HG03103 (cell line): Measurements from ENCODE around the gene SMPDL3A.

Source experiments
- ATAC-seq: cut with Tn5 transposase; IDR thresholded peaks from one replicate; pipeline ENCODE4 v1.9.1; 2021; ENCODE audit warnings: low read depth; ENCODE audit not compliant: unreplicated experiment

SMPDL3A gene

DNA sequence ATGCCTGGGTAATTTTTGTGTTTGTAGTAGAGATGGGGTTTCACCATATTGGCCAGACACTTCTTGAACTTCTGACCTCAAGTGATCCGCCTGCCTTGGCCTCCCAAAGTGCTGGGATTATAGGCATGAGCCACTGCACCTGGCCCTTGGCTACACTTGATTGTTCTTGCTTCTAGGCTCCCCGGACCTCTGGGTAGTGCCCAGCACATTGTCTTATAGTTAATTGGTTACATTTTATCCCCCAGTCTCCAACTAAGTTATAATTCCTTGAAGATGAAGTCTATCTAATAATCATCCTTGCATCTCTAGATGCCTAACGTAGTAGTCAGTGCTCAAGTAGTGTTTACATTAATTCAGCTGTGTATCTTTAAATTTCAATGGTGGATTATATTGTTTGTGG lies 11.8 kb downstream of the SMPDL3A start:
- no peak for ATAC-seq

DNA sequence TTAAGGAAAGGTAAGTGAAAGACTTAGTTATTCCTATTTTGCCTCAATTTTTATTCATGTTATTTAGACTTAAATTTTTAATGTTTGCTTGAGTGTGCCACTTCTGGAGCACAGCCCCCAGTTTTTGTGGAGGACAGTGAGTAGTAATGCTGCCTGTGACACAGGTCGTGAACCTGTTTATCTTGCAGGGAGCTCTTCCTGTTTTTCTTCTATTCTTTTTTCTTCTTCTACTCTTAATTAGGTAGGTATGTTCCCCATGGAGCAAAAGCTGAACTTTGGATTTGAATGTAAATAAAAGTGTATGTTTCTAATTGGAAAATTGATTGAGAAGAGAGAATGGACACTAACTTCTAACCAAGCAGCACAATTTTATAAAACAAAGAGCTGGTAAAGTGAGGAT lies 12.3 kb downstream of the SMPDL3A start:
- no peak for ATAC-seq

DNA sequence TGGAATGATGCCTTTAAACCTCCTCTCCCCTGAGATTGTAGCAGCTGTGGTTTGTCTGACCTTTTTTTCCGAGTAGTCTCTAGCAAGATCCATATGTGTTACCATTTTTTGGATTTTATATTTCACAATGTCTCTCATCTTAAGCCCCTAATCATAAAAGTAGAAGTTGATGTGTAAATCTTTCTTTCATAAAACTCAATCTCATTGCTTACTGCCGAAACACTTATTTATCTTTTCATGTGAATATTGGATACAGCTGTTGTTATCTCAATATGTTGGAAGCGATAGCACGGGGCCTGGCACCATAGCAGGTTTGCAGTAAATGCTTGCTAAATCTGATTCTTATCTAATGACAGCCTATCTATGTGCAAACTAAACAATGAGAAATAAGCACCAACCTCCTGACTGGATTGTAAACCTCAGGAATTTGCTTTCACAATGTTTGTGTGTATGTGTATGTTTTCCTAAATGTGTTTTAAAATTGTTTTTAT lies 14.2 kb downstream of the SMPDL3A start:
- no peak for ATAC-seq

DNA sequence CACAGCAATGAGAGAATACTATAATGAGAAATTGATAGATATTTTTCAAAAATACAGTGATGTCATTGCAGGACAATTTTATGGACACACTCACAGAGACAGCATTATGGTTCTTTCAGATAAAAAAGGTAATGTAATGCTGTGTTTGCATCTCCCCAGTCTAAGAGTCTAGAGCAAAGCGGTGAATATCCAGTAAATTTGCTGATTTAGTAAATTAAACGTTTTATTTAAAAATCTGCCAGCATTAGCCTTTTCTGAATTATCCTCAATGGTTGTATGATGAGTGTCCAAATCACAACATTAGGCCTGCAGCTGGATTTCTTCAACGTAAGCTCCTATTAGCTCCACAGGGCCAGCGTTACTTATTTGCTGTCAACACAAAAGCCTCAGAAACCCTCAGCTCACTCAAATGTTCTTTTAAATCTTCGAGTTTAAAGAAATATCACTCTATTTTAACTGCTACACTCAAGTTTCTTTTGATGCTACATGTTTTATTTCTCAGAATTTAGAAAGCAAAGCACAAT lies 16.0 kb downstream of the SMPDL3A start:
- no peak for ATAC-seq

DNA sequence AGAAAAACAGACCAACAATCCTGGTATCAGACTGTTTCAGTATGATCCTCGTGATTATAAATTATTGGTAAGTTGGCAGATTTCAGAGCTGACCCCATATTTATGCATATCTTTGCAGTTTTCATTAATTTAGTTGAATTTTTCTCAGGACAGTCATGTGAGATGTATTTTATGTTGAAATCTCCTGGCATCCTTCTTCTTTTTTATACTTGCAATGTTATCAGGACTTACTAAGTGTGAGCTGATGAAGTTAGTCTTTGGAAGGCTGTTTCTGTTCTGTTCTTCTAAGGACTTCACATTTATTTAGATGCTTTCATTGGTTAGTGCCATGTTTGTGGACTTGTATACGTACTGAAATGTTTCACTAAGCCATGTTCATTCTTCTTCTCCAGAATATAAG lies 17.2 kb downstream of the SMPDL3A start:
- no peak for ATAC-seq

DNA sequence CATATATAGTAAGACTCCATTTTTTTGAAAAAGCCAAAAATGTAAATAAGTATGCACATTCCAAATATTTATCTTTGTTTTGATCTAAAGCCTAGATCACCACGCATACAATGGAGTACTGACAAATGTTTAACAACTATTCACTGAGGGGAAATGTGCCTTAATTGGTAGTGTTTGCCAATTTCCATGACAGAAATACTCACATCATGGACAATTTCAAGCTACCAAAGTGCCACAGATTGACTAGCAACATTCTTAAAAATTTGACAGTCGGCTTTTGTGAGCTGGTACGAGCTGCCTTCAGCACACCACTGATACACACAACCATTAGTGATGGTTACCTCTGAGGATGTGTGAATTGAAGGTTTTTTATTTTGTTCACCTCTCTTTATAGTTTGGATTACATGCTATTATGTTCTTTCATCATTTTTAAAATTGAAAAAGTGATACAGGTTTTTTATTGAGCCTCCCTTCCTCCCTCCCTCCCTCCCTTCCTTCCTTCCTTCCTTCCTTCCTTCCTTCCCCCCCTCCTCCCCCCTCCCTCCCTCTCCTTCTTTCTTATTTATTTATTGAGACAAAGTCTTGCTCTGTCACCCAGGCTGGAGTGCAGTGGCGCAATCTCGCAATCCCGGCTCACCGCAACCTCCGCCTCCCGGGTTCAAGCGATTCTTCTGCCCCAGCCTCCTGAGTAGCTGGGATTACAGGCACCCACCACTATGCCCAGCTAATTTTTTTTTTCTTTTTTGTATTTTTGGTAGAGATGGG lies 19.2 kb downstream of the SMPDL3A start:
- no peak for ATAC-seq

DNA sequence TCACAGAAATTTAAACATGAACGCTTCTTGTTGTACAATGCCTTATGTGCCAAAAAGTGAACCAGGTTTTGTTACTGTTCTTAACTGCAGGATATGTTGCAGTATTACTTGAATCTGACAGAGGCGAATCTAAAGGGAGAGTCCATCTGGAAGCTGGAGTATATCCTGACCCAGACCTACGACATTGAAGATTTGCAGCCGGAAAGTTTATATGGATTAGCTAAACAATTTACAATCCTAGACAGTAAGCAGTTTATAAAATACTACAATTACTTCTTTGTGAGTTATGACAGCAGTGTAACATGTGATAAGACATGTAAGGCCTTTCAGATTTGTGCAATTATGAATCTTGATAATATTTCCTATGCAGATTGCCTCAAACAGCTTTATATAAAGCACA lies 19.9 kb downstream of the SMPDL3A start:
- ATAC-seq = no peak

DNA sequence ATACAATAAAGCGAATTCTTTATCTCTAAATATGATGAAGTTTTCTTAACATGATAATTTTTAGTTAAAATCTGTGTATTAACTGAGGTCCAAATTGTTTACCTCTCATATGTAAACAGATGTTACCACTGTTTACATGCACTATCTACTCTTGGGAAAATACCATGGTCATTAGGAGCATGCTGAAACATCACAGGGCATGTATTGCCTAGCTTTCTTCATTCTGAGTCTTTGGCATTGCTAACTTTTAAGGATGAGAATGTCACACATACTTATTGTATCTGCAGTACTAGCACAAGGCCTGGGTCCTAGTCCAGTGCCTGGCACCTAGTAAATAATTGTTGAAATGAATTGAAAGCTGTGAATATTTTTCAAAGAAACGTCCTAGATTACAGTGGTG lies 20.6 kb downstream of the SMPDL3A start:
- ATAC-seq = no peak

DNA sequence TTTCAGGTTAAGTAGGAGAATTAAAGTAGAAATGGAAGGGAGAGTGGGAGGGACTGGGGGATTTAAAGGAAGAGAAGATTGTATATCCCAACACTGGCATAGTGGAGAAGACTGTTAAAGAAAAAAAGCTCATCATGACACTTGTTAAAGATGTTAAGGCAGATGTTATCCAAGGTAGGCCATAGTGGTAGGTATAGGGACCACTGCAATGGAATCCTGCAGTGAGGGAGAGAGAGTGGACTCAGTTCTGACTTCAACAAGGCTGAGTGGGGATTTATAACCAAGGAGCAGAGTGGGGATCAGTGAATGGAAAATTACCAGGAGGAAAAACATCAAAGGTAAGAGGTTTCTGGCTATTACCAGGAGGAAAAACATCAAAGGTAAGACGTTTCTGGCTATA lies 21.1 kb downstream of the SMPDL3A start:
- ATAC-seq = no peak

DNA sequence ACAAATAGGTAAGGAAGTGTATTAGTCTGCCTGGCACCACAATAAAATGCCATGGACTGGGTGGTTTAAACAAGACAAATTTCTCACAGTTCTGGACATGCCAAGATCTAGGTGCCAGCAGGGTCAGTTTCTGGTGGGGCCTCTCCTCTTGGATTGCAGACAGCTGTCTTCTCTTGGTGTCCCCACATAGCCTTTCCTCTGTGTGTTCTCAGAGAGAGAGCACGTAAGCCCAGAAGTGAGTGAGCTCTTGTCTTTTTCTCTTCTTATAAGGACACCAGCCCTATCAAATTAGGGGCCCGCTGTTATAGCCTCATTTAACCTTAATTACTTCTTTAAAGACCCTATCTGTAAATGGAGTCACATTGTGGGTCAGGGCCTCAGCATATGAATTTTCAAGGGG lies 28.3 kb downstream of the SMPDL3A start:
- no peak for ATAC-seq

DNA sequence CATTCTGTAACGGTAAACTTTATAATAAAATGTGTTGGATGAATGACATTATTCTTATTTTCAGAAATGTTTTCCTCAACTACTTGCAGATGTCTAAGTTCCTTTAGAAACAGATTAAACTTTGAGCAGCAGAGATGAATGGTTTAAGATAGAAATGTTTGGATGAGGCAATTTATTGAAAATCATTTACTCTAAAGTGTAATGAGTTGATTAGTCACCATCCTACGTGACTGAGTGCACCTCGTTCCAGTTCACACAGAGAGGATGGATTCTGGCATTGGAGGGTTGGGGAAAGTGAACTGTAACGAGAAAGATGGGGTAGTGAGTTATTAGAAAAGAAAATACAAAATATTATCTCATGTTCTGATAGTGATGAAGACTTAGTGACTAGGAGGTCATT lies 28.7 kb downstream of the SMPDL3A start:
- ATAC-seq = no peak

DNA sequence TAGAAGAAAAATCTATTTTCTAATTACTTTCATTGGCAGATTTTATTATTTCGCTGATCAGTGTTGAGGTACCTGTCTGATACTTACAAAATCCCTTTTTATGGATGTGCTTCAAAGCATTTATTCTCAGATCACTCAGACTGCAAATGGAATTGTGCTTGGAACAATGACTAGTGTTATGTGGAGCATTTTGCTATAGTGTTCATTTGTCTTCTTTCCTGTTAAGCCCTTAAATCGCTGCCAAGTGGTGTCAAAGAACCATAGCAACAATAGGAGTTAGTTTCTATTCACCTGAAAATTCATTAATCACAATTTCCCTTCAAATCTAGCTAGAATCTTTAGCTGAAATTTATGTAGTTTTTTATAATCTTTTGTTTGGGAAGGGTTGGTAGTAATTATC lies 29.8 kb downstream of the SMPDL3A start:
- ATAC-seq = no peak

DNA sequence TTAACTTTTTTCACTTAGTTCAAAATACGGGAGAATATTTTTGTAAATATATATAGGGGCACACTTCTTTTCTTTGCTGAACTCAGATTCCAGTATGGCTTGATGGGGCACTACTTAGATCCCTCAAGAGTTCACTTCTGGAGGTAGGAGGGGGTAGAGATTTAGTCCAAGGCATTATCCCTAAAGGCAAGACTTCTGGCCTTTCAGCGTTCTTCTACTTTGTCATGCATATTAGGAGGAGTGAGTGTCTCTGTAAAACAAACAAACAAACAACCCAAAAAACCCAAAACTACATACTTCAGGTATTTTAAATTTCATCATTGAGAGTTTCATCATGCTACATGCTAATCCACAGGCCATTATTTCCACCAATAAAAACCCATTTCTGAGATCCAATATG lies 32.0 kb downstream of the SMPDL3A start:
- no peak for ATAC-seq

DNA sequence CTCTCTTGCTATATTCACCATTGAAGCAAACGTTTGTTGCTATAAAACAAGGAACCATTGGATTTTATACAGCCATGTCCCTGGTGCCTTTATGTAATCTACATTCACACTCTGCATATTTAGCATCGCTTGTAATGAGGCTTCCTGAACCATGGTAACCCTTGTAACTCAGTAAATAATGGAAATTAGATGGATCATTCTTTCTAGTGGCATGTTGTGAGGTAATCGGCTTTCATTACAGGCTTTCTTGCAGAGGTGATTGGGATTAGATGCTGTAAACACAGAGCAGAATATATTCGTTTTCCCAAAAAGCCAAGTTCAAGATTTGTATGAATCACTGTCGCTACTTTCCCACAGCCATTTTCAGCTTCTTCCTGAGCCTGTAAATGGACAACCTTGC lies 36.1 kb downstream of the SMPDL3A start:
- ATAC-seq = no peak

DNA sequence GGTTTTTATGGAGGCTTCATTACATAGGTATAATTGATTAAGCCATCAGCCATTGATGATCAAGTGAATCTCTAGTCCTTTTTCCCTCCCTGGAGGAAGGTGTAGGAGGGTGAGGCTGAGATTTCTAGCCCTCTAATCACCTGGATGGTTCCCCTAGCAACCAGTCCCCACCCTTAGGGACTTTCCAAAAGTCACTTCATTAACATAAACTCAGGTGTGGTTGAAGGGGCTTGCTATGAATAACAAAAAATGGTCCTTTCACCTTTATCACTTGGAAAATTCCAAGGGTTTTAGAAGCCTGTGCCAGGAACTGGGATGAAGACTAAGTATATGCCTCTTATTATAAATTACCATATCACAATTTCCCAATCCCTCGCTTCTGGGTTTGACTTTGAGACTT lies 40.4 kb downstream of the SMPDL3A start:
- ATAC-seq = no peak

DNA sequence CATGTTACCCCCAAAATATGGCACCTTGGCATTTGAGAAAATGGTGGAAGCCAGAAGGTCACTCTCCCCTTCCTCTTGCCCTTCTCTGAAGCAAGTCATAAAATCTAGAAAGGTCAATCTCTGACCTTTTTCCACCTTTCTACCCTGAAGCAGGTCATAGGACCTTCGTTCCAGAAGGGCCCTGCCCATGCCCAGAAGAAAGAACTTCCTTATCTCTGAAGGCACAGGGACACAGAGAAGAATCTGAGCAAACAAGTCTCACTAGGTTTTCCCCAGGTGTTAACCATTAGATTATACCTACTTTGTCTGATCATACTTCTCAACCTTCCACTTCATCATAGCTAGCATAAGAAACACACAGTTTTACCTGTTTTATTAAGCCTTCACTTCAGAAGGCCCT lies 42.5 kb downstream of the SMPDL3A start:
- no peak for ATAC-seq

DNA sequence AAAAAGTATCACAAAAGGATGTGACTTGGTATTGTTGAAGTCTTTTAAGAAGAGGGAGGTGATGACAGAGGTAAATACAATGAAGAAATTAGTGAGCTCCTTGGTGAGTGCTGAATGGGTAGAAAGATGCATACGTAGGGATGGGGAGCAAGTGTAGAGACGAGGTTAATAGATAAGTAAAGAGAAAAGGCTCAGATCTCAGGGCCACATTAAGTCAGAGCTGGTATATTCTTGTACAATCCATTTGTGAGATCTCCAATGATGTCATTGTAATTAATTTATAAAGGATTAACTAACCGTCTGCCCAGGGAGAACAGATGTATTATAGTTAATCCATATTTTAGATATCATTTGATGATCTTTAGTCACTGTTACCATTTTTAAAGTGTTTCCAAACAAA lies 43.4 kb downstream of the SMPDL3A start:
- no peak for ATAC-seq

DNA sequence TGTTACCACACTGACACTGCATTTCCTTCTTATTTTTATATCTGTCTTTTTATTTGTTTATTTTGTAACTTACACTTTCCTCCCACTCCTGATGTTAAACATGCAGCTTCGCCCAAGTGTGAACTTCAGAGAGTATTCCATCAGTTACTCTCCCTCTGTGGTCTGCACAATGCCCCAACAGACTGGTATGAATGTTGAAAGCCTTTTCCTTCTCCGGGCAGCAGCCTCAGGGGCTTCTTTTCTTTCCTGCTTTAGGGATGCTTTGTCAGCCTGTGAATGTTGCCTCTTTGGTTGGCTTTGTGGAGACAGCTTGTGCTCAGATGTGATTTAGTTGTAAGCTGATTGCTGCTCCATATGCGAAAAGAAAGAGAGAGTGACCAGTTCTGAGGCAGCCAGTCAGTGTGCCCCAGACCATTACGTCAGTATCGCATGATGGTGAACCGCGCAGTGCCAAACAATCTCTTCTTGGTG lies 44.0 kb downstream of the SMPDL3A start:
- ATAC-seq = no peak

DNA sequence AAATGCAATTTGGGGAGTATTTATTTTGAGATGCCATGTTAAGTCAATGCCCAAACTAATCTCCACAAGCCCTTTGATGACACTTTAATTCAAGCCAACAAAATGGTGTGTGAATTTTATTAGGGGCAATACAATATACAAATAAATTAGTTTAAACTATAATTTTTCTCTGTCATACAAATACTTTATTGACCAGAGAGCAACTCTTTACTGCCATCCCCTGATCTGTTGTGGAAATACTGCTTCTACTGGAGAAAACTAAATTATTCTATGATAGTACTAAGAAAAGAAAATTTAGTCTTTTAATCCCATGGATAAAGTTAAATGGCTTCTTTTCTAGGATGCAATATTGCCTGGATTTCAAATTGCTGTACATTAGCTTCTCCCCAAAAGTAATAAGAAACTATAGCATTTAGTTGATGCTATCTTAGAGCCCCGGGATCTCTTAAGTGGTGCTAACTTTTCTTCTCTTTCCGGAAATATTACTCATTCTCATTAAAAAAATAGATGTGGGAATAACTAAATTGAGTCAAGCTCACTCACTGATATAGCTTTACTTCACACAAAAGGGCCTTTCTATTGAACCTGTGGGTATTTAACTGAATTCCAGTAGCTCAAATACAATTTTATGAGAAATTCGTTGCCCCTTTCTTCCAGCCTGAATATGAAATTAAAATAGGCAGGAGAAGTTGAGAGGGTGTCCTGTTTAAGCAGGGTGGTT lies 49.2 kb downstream of the SMPDL3A start:
- no peak for ATAC-seq

DNA sequence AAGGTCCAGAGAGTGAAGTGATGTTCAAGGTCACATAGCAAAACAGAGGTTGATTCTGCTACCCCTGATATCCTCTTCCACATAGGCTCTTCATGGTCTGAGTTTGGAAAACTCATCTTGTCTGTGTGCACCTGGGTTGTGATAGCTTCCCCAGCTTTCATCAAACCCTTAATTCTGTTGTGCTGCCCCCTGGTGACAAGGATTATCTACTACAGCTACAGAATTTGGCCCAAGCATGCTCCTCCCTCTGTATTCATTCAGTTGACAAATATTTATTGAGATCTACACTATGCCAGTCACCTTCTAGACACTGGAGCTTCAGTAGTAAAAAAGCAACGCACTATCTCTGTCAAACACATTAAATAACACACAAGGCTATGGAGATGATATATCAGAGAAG lies 50.4 kb downstream of the SMPDL3A start:
- ATAC-seq = peak; percentile 96

DNA sequence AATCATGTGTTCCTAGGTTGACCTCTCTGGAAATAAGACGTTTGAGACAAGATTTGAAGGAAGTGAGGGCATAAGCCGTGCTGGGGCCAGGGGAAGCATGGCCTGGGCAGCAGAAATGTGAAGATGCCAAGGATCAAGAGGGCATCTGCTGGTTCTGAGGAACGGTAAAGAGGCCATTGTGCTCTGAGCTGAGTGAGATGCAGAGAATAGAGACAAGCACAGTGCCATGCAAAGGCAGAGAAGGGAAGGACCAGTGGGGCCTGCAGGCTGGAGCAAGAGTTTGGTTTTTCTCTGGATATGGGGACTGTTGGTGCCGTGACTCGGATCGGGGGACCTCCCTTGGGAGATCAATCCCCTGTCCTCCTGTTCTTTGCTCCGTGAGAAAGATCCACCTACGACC lies 50.8 kb downstream of the SMPDL3A start:
- peak; percentile 14 for ATAC-seq

DNA sequence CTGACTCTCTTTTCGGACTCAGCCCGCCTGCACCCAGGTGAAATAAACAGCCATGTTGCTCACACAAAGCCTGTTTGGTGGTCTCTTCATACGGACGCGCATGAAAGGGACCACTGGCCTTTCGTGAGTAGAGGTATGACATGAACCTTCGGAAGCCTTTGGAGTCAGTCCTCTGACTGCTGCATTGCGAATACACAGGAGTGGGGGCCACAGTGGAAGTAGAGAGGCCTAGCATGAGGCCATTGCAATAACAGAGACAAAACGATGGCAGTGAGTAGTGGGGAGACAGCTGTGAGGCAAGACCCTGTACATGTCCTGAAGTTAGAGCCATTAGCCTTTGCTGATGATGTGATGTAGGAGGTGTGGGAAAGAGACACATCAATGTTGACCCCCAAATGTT lies 56.4 kb downstream of the SMPDL3A start:
- no peak for ATAC-seq
